ENCODE measurements around the gene PSPH.
"Not testable (repeated sequence)": the region's sequence is repeated elsewhere in the genome, so short reads cannot be mapped to it uniquely, and the experiment has no call there.

Gene PSPH

GRCh38 chr7:56081626-56082340, 30.5 kb upstream of the PSPH start:
- TF ChIP-seq REST (IDR thresholded peaks at IDR 0.05; ENCODE audit: insufficient replicate concordance, low read depth), result no peak
- no peaks in the 10 kb centered on the region for H3K27me3 ChIP-seq (ENCODE audit: insufficient read depth, poor library complexity, severe bottlenecking)
- no peak for DNase-seq (ENCODE audit: low read depth in 1 of 2, low spot score in 1 of 2)
- no peak overlapping the region for H3K27ac ChIP-seq (replicated peaks)
- no peak overlapping the region for H3K4me3 ChIP-seq (replicated peaks; ENCODE audit: insufficient read depth, low read length)

GRCh38 chr7:56080726-56081435, 29.6 kb upstream of the PSPH start:
- not testable (repeated sequence) for H3K4me3 ChIP-seq (replicated peaks; ENCODE audit: insufficient read depth, low read length); DNase-seq (ENCODE audit: low read depth in 1 of 2, low spot score in 1 of 2); H3K27ac ChIP-seq (replicated peaks); H3K27me3 ChIP-seq (ENCODE audit: insufficient read depth, poor library complexity, severe bottlenecking)

GRCh38 chr7:56079450-56080185, 28.4 kb upstream of the PSPH start:
- no peaks in the 10 kb centered on the region for H3K27me3 ChIP-seq (ENCODE audit: insufficient read depth, poor library complexity, severe bottlenecking)
- H3K27ac ChIP-seq (replicated peaks), result no peak overlapping the region
- DNase-seq (ENCODE audit: low read depth in 1 of 2, low spot score in 1 of 2), result no peak
- TF ChIP-seq GABPA (IDR thresholded peaks at IDR 0.05; ENCODE audit: low read depth), result no peak
- TF ChIP-seq POLR2AphosphoS5 (IDR thresholded peaks at IDR 0.05; ENCODE audit: low read depth), result no peak
- TF ChIP-seq REST (IDR thresholded peaks at IDR 0.05; ENCODE audit: insufficient replicate concordance, low read depth), result no peak
- no peak for TF ChIP-seq CTCF (IDR thresholded peaks at IDR 0.05; ENCODE audit: insufficient read depth, low read length)
- TF ChIP-seq SPI1 (IDR thresholded peaks at IDR 0.05; ENCODE audit: borderline replicate concordance, low read depth), result no peak
- no peak overlapping the region for H3K4me3 ChIP-seq (replicated peaks; ENCODE audit: insufficient read depth, low read length)

GRCh38 chr7:56078196-56078595, 27.0 kb upstream of the PSPH start:
- DNase-seq (ENCODE audit: low read depth in 1 of 2, low spot score in 1 of 2), result no peak
- H3K4me3 ChIP-seq (replicated peaks; ENCODE audit: insufficient read depth, low read length), result no peak overlapping the region
- H3K27me3 ChIP-seq (ENCODE audit: insufficient read depth, poor library complexity, severe bottlenecking), result no peaks in the 10 kb centered on the region
- TF ChIP-seq SPI1 (IDR thresholded peaks at IDR 0.05; ENCODE audit: borderline replicate concordance, low read depth) (no peak), CTCF (IDR thresholded peaks at IDR 0.05; ENCODE audit: insufficient read depth, low read length) (no peak), REST (IDR thresholded peaks at IDR 0.05; ENCODE audit: insufficient replicate concordance, low read depth) (no peak), POLR2AphosphoS5 (IDR thresholded peaks at IDR 0.05; ENCODE audit: low read depth) (no peak), GABPA (IDR thresholded peaks at IDR 0.05; ENCODE audit: low read depth) (no peak)
- H3K27ac ChIP-seq (replicated peaks), result no peak overlapping the region
